DND-41 (cell line): ENCODE results near the gene SMC3.

Source experiments
- EZH2 ChIP-seq: IDR thresholded peaks from 3 replicates; pipeline ENCODE4 v1.6.1; 2012; ENCODE audit warnings: borderline replicate concordance, low read depth, mild to moderate bottlenecking, moderate library complexity, low read length, inconsistent platforms; ENCODE audit not compliant: severe bottlenecking
- TF ChIP-seq, protein P1 (sequence below): IDR thresholded peaks from 2 replicates; pipeline ENCODE4 v1.5.1; 2012; ENCODE audit warnings: borderline replicate concordance, low read length, moderate library complexity, mild to moderate bottlenecking; ENCODE audit not compliant: poor library complexity, severe bottlenecking; ENCODE audit errors: extremely low read depth

DNA sequence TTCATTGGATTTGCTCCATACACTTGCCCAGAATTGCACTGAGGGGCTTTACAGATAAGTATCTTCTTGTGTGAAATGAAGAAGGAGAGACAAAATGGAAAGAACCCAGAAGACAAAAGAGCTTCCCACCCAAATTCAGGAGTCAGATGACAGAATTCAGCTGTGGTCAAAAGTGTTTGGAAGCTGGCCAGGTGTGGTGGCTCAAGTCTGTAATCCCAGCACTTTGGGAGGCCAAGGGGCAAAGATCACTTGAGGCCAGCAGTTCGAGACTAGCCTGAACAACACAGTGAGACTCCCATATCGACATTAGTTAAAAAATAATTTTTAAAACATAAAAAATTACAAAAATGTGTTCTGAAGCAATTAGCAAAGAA lies 42.6 kb upstream of the SMC3 start:
- TF ChIP-seq, protein P1, sequence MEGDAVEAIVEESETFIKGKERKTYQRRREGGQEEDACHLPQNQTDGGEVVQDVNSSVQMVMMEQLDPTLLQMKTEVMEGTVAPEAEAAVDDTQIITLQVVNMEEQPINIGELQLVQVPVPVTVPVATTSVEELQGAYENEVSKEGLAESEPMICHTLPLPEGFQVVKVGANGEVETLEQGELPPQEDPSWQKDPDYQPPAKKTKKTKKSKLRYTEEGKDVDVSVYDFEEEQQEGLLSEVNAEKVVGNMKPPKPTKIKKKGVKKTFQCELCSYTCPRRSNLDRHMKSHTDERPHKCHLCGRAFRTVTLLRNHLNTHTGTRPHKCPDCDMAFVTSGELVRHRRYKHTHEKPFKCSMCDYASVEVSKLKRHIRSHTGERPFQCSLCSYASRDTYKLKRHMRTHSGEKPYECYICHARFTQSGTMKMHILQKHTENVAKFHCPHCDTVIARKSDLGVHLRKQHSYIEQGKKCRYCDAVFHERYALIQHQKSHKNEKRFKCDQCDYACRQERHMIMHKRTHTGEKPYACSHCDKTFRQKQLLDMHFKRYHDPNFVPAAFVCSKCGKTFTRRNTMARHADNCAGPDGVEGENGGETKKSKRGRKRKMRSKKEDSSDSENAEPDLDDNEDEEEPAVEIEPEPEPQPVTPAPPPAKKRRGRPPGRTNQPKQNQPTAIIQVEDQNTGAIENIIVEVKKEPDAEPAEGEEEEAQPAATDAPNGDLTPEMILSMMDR: no peak
- no peak for TF ChIP-seq EZH2
